K562 (cell line): ENCODE data around the gene SIGMAR1. TPM values are rescaled to one million over a fixed set of nuclear protein-coding genes. Genes with fewer than 3 reads are reported as not detected.

ENCODE experiments used
- BHLHE40 ChIP-seq: IDR thresholded peaks from 2 replicates; pipeline ENCODE4 v1.6.1; 2011; ENCODE audit warnings: low read length, improper control_type of control experiment
- CBX5 ChIP-seq: IDR thresholded peaks from 2 replicates; pipeline ENCODE4 v1.6.1; 2014; ENCODE audit warnings: low read depth, borderline replicate concordance
- E4F1 ChIP-seq: fragments of 250-450 bp; sonication (Bioruptor Pico); IDR thresholded peaks from 2 replicates; pipeline ENCODE4 v1.5.0; 2021; ENCODE audit warnings: mild to moderate bottlenecking, borderline replicate concordance
- IRF1 ChIP-seq: sonication (generic); formaldehyde crosslinking; IDR thresholded peaks from 2 replicates; pipeline ENCODE4 v1.8.0; 2022; ENCODE audit warnings: missing genetic modification reagents, mild to moderate bottlenecking, borderline replicate concordance
- PRDM10 ChIP-seq: fragments of 450-650 bp; IDR thresholded peaks from 2 replicates; pipeline ENCODE4 v1.6.1; 2018; ENCODE audit not compliant: partially characterized antibody
- RREB1 ChIP-seq: fragments of 250-450 bp; sonication (Bioruptor Pico); IDR thresholded peaks from 2 replicates; pipeline ENCODE4 v1.4.0; 2020
- TBL1XR1 ChIP-seq, 2 experiments: IDR thresholded peaks; 2 replicates each; pipeline ENCODE4 v1.6.1; 2012; ENCODE audit warnings: improper control_type of control experiment in 2 of 2, low read length in 2 of 2, mild to moderate bottlenecking in 1 of 2
- YY1 ChIP-seq, 3 experiments: IDR thresholded peaks; 2 replicates each; pipeline ENCODE4 v1.6.1; 2011; ENCODE audit warnings: low read length in 2 of 3, mild to moderate bottlenecking in 2 of 3, moderate library complexity in 2 of 3, borderline replicate concordance in 1 of 3, control low read depth in 1 of 3, low read depth in 1 of 3; ENCODE audit not compliant: insufficient read depth in 3 of 3, insufficient replicate concordance in 2 of 3, control insufficient read depth in 1 of 3, insufficient read length in 1 of 3; ENCODE audit errors: extremely low read depth in 1 of 3
- ZNF511 ChIP-seq: sonication (generic); formaldehyde crosslinking; IDR thresholded peaks from 2 replicates; pipeline ENCODE4 v1.8.0; 2022; ENCODE audit warnings: mild to moderate bottlenecking, missing genetic modification reagents
- ZNF76 ChIP-seq: fragments of 250-450 bp; sonication (Bioruptor Pico); IDR thresholded peaks from 2 replicates; pipeline ENCODE4 v1.4.0; 2020; ENCODE audit warnings: mild to moderate bottlenecking, moderate library complexity, borderline replicate concordance
- polyA plus RNA-seq, 8 experiments: library from polyadenylated mRNA; depleted of rRNA in 4 of 8; stranded (reverse) in 5 of 8; unstranded in 3 of 8; fragments of >200 nt; fragmentation: Nextera tagmentation in 2 of 8; fragmentation: Illumina TruSeq in 1 of 8; extraction: Ambion mirVana in 2 of 8; extraction: Trizol in 1 of 8; gene quantifications; 2 replicates each; pipeline versions ENCODE4 v1.2.1 to v1.2.3, GENCODE V29; 2011 to 2014; ENCODE audit warnings: inconsistent platforms in 1 of 8, missing spikeins in 1 of 8
- total RNA-seq, 7 experiments: library from RNA; depleted of rRNA in 6 of 7; stranded (reverse); fragments of >200 nt in 6 of 7; fragmentation: Illumina TruSeq in 2 of 7; extraction: Trizol in 2 of 7; gene quantifications; 2 replicates each; pipeline versions ENCODE4 v1.2.1 to v1.2.3, GENCODE V29; 2011 to 2021; ENCODE audit warnings: low replicate concordance in 1 of 7

SIGMAR1 gene
- total and polyA plus RNA-seq, 9 of the 15 experiments (the other 6 are each of a cell fraction or from before 2014, with no cell fraction given): 6.9 to 80.0 (median 35.2) TPM

- no peak for TF ChIP-seq RREB1 (CRISPR knock-in tag)
- TF ChIP-seq CBX5: no peak
- TF ChIP-seq E4F1 (CRISPR knock-in tag): no peak
- no peak for TF ChIP-seq ZNF76 (CRISPR knock-in tag)
- peak in 2 of 3 experiments; percentile 56 to 62 for TF ChIP-seq YY1 (IDR thresholded peaks at IDR 0.05; ENCODE audit: borderline replicate concordance in 1 of 3, control insufficient read depth in 1 of 3, extremely low read depth in 1 of 3, insufficient read depth in 3 of 3, insufficient read length in 1 of 3, insufficient replicate concordance in 2 of 3, low read depth in 1 of 3, low read length in 2 of 3)
- 0 out of 4 replicates have a peak, but pooled peaks of 1 of the 2 experiments have one; percentile 16 for TF ChIP-seq TBL1XR1 (IDR thresholded peaks at IDR 0.05; ENCODE audit: low read length in 2 of 2)
- peak; percentile 92 for TF ChIP-seq BHLHE40
- peak; percentile 97 for TF ChIP-seq PRDM10
- TF ChIP-seq IRF1: no peak
- TF ChIP-seq ZNF511: peak; percentile 61; the same call in 1 of the 2 replicates
These were observed 8.9 kb upstream of the SIGMAR1 start, which contains the start of gene GALT (continued) for GRCh38 chr9:34646211-34647083.
